Omental fat pad (tissue), 4 donors: ENCODE measurements around the gene GRID1. TPM values are rescaled to one million over a fixed set of nuclear protein-coding genes. Genes with fewer than 3 reads are reported as not detected.

Source experiments
- ATAC-seq: fragments of 150-250 bp; one replicate; pipeline ENCODE4 v1.9.1; 2016; ENCODE audit warnings: mild to moderate bottlenecking, moderate library complexity; ENCODE audit not compliant: low FRiP score
- DNase-seq: peaks from one replicate; pipeline ENCODE4 v3.0.0-alpha.2; 2019; ENCODE audit warnings: low spot score
- total RNA-seq, 4 donors: library from RNA; depleted of rRNA; stranded (reverse); fragments of >200 nt; gene quantifications; one replicate each; pipeline ENCODE4 v1.1.0, GENCODE V29; 2016
- TF ChIP-seq, protein P1 (sequence below), 3 donors: fragments of 450-650 bp; IDR thresholded peaks; one replicate each; pipeline ENCODE4 v1.5.1; 2016 to 2017; ENCODE audit warnings: antibody characterized with exemption in 3 of 3, mild to moderate bottlenecking in 3 of 3, moderate library complexity in 2 of 3

GRID1 gene
- total RNA-seq, 4 donors from 2014 or later, result 1.5 to 3.5 (median 2.4) TPM

GRCh38 chr10:86107131-86107530 is 259.5 kb downstream of the GRID1 start:
- TF ChIP-seq, protein P1, sequence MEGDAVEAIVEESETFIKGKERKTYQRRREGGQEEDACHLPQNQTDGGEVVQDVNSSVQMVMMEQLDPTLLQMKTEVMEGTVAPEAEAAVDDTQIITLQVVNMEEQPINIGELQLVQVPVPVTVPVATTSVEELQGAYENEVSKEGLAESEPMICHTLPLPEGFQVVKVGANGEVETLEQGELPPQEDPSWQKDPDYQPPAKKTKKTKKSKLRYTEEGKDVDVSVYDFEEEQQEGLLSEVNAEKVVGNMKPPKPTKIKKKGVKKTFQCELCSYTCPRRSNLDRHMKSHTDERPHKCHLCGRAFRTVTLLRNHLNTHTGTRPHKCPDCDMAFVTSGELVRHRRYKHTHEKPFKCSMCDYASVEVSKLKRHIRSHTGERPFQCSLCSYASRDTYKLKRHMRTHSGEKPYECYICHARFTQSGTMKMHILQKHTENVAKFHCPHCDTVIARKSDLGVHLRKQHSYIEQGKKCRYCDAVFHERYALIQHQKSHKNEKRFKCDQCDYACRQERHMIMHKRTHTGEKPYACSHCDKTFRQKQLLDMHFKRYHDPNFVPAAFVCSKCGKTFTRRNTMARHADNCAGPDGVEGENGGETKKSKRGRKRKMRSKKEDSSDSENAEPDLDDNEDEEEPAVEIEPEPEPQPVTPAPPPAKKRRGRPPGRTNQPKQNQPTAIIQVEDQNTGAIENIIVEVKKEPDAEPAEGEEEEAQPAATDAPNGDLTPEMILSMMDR (IDR thresholded peaks at IDR 0.05), result no peak
- no peak for DNase-seq
- no peak for ATAC-seq

GRCh38 chr10:86106616-86107015 is 260.0 kb downstream of the GRID1 start:
- ATAC-seq (no peak), DNase-seq (no peak)
- TF ChIP-seq, protein P1 (IDR thresholded peaks at IDR 0.05), result no peak

DNA sequence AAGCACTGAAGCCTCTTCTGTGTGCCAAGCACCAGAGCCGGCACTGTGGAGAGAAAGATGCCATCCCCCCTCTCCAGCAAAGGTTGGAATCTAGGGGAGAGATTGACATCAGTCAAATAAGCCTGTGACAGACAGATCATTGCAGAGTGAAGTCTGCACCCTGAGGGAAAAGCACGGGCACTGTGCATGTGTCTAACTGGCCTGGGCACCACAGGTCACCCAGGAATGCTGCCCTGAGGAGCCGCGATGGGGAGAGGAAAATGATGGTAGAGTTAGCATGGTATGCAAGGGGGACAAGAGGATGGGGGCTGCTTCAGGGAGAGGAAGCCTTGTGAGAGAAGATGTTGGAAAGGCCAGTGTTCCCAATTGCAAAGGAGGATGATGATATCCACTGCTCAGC is 261.0 kb downstream of the GRID1 start:
- TF ChIP-seq, protein P1 (IDR thresholded peaks at IDR 0.05), result no peak
- DNase-seq (no peak), ATAC-seq (no peak)

GRCh38 chr10:86105181-86105580 is 261.4 kb downstream of the GRID1 start:
- TF ChIP-seq, protein P1 (IDR thresholded peaks at IDR 0.05), result no peak
- ATAC-seq (no peak), DNase-seq (no peak)

GRCh38 chr10:86104611-86105145 is 261.9 kb downstream of the GRID1 start:
- TF ChIP-seq, protein P1 (IDR thresholded peaks at IDR 0.05), result no peak
- DNase-seq (no peak), ATAC-seq (no peak)

DNA sequence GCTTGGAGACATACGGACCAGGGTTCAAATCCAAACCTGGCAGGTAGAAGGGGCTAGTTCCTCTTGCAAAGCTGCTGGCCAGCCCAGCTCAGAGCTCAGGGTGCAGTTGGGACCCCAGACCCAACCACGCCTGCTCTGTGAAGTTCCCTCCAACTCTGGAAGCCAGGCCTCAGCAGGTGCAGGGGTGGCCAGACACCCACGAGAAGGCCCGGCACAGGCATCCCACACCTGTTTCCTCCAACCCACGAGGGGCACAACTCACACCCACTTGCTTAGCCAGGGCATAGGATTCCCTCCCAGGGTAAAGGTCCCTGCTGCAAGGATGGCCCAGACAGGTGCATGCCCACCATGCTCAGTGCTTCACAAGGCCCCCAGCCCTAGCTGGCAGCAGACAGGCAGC is 262.4 kb downstream of the GRID1 start:
- DNase-seq, result no peak
- no peak for ATAC-seq

More for the DNA sequence above, 262.4 kb downstream of the GRID1 start:
- TF ChIP-seq, protein P1 (IDR thresholded peaks at IDR 0.05), result no peak
